Cardiac septum (tissue), 1 donor: ENCODE data around the gene APOBEC3G. TPM values are rescaled to one million over a fixed set of nuclear protein-coding genes. Genes with fewer than 3 reads are reported as not detected.

ENCODE experiments used
- DNase-seq: peaks from one replicate; pipeline ENCODE4 v3.0.0-alpha.2; 2020; ENCODE audit warnings: low spot score
- intact Hi-C: fragments of 100-400 bp; cut with DNase I; formaldehyde crosslinking; loops from one replicate; pipeline ENCODE4 v1.14.0; 2022
- total RNA-seq: library from RNA; stranded (reverse); fragmentation: NEBNext Ultra II Directional; extraction: Animal tissue kit (Norgen Biotek cat#: 25700); gene quantifications from one replicate; pipeline ENCODE4 v1.2.1, GENCODE V29; 2021
- donor health status: DM: no; HTN: no; CAD: no.

Gene APOBEC3G
- total RNA-seq, 1 donor from 2014 or later = 2.2 TPM

DNA sequence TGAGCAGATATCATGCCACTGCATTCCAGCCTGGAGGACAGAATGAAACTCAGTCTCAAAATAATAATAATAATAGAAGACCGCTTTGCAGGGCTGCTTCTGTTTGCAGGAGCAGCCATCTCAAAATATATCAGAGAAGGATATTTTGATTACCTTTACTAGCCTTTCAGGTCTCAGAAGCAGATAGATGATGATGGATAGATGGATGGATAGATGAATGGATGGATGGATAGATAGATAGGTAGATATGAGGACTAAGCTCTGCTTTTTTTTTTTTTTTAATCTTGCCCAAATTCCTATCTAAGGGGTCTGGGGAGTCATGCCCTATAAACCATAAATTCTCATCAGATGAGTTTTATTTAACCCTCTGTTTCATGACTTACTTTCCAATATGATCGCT lies 38.5 kb downstream of the APOBEC3G start:
- no peak for DNase-seq
- intact Hi-C loops = loop anchor here (10.0 kb wide), 1 partner anchor 181 kb away; no protein-coding TSS in a partner anchor

DNA sequence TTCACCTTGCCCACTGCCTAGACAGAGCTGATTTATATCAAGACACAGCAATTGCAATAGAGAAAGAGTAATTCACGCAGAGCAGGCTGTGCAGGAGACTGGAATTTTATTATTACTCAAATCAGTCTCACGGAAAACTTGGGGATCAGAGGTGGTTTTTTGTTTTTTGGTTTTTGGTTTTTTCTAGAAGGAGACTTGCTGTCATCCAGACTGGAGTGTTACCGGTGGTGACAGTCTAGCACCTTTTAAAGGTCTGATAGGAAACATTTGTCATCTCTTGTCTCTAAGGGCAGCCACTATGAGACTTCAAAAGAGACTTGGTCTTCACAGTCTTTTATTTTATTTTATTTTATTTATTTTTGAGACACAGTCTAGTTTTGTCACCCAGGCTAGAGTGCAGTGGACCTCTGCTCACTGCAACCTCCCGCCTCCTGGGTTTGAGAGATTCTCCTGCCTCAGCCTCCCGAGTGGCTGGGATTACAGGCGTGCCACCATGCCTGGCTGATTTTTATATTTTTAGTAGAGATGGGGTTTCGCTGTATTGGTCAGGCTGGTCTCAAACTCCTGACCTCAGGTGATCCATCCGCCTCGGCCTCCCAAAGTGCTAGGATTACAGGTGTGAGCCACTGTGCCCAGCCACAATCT lies 39.0 kb downstream of the APOBEC3G start:
- no peak for DNase-seq
- intact Hi-C loops = loop anchor here (10.0 kb wide), 1 partner anchor 181 kb away; no protein-coding TSS in a partner anchor

DNA sequence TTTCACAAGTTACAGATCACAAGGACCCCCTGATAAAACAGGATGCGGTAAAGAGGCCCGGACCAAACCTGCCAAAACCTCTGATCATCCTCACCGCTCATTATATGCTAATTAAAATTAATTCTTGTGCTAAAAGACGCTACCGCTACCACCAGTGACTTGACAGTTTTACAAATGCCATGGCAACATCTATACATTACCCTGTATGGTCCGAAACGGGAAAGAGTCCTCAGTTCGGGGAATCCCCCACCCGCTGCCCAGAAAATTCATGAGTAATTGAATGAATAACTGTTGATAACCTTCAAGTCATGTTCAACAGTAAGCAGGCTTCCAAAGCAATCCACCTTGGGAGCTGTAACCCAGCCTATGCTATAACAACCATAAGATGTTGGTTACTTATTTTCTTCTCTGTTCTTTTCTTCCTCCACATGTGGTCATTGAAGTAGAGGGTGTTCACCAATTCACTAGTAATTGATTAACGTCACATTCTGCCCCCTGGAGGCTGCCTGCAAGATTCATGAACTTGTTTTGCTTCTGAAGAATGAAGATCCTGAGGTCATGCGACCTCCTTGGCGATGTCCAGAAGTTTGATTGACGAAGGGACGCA lies 40.6 kb downstream of the APOBEC3G start:
- DNase-seq = no peak
- intact Hi-C loops = loop anchor here (10.0 kb wide), 1 partner anchor 183 kb away; no protein-coding TSS in a partner anchor

DNA sequence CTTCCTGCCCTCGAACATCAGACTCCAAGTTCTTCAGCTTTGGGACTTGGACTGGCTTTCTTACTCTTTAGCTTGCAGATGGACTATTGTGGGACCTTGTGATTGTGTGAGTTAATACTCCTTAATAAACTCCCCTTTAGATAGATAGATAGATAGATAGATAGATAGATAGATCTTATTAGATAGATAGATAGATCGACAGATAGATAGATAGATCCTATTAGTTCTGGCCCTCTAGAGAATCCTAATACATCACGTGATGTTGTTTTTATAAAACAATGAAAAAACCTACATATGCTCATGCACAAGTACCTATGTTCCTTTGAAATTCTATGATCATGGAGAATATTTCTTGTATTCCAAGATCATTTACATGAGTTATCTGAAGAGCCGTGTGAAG lies 43.9 kb downstream of the APOBEC3G start:
- no peak for DNase-seq

DNA sequence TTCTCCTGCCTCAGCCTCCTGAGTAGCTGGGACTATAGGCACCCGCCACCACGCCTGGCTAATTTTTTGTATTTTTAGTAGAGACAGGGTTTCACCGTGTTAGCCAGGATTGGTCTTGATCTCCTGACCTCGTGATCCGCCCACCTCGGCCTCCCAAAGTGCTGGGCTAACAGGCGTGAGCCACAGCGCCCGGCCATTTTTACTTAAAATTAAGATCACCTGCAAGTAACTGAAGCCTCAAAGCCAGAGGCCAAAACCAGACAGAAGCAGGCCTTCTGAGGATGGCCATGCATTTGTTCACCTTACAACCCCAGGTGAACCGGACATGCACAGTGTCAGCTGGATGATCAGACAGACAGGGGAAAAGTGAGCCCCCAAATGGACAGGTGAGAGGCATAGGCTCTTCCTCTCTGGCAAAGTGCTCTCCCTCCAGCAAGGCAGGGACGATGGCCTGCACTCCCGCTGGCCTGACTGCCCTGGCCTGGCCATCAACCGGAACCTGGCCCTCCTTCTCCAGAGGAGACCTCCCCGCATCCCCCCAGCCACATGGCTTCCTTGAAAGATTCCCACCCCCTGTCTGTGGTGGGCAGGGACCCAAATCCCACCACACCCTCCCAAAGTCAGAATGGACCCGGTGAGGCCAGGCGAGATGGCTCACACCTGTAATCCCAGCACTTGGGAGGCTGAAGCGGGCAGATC lies 45.8 kb downstream of the APOBEC3G start:
- intact Hi-C loops = loop anchor here (2.0 to 10.0 kb wide), 2 partner anchors 116 to 348 kb away; no protein-coding TSS in a partner anchor
- DNase-seq = no peak

More for the DNA sequence above, 43.9 kb downstream of the APOBEC3G start:
- intact Hi-C loops = loop anchor here (10.0 kb wide), 1 partner anchor 346 kb away; no protein-coding TSS in a partner anchor

DNA sequence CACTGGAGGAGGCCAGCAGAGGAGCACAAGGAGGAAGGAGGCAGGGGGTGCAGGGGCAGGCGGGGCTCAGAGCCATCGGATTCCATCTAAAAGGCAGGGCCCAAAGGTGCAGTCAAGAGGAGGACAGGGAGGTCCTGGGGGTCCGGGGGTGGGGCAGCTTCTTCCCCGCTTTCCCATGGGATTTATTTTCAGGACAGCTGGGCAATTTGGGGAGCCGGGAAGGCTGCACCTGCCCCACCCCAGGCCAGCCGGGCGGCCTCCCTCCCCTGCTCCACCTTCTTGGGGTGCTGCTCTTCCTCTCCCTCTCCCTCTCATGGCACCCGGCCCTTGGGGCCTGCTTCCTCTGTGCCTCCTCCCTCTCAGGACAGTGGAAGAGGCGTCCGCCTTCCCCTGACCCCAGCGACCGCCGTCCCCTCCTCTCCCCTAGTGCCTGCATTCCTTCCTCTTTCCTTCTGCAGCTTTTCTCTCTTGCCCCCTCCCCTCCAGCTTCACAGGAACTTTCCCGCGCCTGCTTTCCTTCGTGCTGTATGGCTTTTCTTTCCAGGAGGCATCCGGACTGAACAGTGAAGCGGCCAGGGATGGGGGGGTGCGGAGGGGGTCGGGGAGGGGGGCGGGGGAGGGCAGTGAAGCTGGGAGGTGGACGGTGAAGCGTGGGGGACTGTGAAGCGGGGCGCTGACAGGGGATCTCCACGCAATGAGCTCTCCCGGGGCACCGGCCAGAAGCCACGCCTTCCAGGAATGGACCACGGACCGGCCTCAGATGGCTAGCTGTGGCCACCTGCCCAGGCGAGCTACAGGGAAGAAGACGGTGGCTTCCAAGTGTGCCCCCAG lies 46.9 kb downstream of the APOBEC3G start:
- DNase-seq = no peak
- intact Hi-C loops = loop anchor here (2.0 to 10.0 kb wide), 2 partner anchors 117 to 349 kb away; no protein-coding TSS in a partner anchor

DNA sequence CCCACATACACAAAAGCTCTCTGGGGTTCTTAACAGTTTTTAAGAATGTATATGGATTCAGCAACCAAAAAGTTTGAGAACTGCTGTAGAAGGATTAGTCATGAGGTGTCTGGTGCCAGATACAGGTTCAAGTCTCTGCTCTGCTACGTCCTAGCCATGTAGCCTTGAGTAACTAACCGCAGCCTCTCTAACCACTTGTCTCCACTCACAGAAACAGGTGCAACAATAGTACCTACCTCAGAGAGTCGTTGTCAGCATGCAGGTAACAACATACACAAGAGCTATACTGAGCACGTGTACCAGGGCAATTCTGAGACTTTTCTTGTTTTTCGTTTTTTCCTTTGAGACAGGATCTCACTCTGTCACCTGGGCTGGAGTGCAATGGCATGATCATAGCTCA lies 48.5 kb downstream of the APOBEC3G start:
- intact Hi-C loops = loop anchor here (10.0 kb wide), 1 partner anchor 351 kb away; no protein-coding TSS in a partner anchor
- DNase-seq = no peak

DNA sequence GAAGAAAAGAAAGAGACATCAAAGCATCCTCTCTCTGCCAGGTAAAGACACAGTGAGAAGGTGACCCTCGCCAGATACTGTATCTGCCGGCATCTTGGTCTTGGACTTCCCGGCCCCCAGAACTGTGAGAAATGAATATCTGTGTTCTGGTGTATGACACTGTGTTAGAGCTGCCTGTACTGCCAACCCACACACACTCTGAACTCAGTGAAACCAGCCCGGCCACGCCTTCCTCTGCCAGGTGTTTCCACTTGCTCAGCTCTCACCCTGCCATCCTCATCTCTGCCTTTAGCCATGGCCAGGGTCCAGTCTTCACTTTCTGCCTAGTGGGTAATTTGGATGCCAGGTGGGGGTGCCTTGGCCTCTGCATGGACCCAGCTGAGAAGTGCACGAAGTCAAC lies 51.4 kb downstream of the APOBEC3G start:
- no peak for DNase-seq
- intact Hi-C loops = loop anchor here (10.0 kb wide), 1 partner anchor 354 kb away; no protein-coding TSS in a partner anchor

DNA sequence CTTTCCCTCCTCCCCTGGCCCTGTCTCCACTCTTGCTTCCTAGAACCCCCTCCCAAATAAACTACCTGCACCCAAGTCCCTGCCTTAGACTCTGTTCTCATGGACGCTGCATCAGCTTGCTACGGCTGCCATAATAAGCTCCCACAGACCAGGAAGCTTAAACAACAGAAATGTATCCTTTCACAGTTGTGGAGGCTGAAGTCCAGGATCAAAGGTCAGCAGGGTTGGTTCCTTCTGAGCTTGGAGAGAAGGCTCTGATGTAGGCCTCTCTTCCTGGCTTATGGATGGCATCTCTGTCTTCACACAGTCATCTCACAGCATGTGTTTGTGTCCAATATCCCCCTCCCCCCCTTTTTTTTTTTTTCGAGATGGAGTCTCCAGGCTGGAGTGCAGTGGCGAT lies 52.0 kb downstream of the APOBEC3G start:
- intact Hi-C loops = loop anchor here (10.0 kb wide), 1 partner anchor 354 kb away; no protein-coding TSS in a partner anchor
- DNase-seq = no peak

DNA sequence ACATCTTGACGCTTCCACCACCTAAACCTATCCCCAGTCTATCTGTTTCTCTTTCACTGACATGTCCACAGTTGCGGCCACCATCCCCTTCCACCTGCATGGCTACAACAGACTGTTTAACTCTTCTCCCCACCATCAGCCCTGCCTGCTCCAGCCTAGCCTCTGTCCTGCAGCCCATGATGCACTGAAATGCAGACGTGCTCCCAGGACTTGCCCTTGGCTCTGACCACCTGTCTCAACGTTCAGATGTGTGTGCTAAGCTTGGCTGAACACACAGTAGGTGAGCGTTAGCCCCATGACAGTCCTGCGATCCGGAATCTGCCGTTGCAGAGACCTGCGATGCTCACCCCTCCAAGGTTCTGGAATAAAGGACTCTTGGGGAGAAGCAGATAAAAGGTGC lies 52.7 kb downstream of the APOBEC3G start:
- intact Hi-C loops = loop anchor here (5.0 to 10.0 kb wide), 2 partner anchors 262 to 355 kb away; no protein-coding TSS in a partner anchor
- no peak for DNase-seq

DNA sequence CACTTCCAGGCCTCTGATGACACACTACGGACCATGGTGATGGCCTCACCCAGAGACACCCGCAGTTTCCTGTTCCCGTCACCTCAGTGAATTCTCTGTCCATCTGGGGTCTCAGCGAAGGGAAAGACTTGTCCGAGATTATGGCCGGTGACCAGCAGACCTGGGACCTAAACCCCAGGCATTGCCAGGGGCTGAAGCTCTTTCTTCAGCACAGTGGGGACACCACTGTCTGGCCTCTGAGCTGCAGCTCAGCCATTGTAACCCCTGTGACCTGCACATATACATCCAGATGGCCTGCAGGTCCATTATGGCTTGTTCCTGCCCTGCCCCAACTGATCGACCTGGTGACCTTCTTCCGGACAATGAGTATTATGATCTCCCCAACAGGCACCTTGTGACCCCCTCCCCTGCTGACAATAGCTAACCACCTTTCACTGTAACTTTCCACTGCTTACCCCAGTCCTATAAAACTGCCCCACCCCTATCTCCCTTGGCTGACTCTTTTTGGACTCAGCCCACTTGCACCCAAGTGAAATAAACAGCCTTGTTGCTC lies 53.2 kb downstream of the APOBEC3G start:
- DNase-seq = no peak
- intact Hi-C loops = loop anchor here (5.0 kb wide), 1 partner anchor 263 kb away; no protein-coding TSS in a partner anchor

DNA sequence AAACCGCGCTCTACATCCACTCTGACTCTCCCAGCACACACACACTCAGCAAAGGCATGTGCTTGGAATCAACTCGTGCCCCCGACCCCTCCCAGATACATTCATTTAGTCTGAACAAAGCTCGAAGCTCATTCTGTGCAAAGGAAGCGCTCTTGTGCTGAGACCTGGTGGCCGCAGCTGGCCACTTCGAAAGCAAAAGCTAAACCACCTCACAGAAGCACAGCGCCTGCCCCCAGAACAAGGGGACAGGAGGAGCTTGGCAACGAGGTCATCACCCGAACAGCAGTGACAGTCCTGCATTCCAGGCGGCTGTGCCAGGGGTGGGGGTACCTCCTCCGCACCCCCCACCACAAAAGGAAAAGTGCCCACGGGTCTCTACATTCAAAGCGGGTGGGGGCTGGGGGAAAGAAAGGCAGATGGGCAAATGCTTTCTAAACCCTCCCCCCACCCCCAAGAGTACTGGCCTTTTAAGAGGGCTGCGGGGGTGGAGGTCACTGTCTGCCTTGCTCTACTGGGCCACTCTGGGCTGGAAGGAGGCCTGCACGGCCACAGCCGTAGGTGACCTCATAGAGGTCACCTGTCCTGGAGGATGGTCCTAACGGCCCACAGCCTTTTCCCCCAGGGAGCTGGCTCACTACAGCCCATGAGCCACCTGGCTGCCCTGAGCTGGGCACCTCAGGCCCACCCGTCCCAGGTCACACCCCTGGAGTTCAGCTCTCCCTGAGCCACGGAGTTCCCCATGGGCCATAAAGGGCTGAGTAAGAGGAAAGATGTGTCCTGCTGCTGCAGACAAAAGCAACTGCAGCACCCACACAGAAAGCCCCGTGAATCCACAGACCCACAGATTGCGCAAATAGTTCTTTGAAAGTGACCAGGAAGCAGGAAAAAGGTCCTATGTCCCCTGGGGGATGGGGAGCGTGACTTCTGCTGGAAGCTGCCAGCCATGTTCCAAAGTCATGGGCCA lies 54.1 kb downstream of the APOBEC3G start:
- no peak for DNase-seq
- intact Hi-C loops = loop anchor here (5.0 kb wide), 1 partner anchor 264 kb away; no protein-coding TSS in a partner anchor

DNA sequence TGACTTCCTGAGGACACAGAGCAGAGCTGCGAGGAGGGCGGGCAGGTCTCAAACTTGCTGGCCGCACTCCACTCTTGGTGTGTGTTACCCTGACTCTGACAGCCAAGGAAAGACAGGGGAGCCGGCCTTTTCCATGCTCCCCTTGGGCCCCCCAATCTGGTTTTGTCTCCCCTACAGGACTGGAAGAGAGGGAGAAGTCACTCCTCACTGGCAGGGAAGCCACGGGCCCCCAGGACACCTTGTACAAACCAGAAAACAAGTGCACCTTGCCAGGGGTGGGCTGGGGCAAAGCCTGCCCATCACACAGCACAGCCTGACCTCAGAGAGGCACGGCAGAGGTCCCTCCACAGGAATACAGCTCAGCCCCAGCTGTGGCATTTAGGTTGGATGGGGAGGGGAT lies 55.2 kb downstream of the APOBEC3G start:
- intact Hi-C loops = loop anchor here (5.0 kb wide), 1 partner anchor 265 kb away; no protein-coding TSS in a partner anchor

DNA sequence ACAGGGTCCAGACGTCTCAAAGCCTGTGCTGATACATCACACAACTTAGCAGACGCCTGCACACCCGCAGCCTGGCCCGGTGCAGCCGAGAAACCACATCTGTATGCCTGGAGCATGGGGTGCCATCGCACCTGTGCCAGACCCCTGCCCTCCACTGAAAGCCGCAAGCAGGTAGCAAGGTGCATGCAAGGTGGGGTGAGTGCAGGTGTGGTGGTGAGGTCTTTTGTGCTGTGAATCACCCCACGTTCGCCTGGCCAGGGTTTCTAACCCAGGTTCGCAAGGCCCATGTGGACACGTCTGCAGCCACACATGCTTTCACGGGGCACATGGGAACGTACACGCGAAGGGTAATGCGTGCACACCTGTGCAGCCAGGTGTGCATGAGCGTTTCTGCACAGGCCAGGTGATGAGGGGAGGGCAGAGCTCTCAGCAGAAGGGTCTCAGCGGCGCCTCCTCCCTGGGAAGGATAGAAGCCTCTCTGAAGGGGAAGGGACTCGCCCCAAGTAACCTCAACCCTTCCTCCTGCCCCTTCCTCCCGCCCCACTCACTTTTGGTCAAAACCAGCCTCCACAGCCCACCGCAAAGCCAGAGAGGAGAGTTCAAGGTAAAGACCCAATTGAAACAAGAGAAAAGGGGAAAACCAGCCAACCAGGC lies 55.9 kb downstream of the APOBEC3G start:
- DNase-seq = no peak
- intact Hi-C loops = loop anchor here (5.0 kb wide), 1 partner anchor 266 kb away; no protein-coding TSS in a partner anchor

More for the DNA sequence above, 55.2 kb downstream of the APOBEC3G start:
- DNase-seq = no peak

DNA sequence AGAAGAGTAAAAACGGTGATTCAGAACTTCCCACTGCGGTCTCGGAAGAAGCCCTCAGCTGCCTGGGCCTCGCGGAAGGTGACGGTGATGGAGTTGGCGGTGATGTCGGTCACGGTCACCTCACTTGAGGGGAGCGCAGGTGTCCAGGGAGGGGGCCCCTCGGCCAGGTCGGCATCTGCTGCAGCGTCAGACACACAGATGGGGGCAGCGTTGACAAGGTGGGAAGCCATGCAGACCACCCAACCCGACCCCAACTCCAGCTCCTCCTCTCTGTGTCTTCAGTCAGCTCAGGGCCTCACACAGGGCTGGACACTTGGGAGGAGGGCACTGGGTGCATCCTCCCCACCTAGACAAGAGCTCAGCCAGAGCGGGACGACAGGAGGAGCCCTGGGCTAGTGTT lies 56.8 kb downstream of the APOBEC3G start:
- intact Hi-C loops = loop anchor here (5.0 kb wide), 1 partner anchor 267 kb away; no protein-coding TSS in a partner anchor
- no peak for DNase-seq

DNA sequence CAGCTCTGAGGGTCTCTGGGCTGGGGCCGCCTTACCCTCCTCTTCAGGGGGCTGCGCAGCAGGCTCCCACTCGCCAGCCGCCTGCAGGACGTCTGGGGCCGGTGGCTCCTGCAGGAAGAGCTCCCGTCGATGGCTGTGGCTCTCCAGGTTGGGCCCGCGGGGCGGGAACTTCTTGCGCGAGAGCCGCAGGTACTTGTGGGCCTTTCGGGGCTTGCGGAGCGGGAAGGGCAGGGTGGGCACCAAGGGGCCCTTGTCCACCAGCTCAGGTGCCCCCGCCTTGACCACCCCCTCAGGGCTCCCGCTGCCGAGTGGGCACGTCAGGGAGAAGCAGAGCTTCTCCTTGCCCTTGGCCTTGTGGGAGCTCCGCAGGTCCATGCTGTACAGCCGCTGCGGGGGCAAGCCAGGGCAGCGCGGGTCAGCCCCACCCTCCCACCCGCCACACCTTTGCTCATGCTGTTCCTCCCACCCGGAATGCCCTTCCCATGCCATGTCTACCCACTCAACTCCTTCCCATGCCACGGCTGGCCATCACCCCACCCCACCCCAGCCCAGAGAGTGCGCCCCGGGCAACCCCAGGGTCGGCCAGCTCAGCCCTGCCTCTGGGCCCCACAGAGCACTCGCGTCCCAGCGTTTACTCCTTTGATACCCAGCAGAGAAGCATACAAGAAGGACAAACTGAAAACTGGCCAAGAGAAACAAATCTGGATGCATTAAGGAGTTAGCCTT lies 57.5 kb downstream of the APOBEC3G start:
- DNase-seq = no peak

More for the DNA sequence above, 57.5 kb downstream of the APOBEC3G start:
- intact Hi-C loops = loop anchor here (5.0 kb wide), 1 partner anchor 267 kb away; no protein-coding TSS in a partner anchor
